Stimulated activated naive CD4-positive, alpha-beta T cell treated with Interleukin-2 at 50 U/mL for 16 hours (primary cell): Measurements from ENCODE around the gene PTGFRN.

ENCODE experiments used
- DNase-seq: peaks from one replicate; lab custom pipeline; 2025; lab: John Stamatoyannopoulos, UW

PTGFRN gene

DNA sequence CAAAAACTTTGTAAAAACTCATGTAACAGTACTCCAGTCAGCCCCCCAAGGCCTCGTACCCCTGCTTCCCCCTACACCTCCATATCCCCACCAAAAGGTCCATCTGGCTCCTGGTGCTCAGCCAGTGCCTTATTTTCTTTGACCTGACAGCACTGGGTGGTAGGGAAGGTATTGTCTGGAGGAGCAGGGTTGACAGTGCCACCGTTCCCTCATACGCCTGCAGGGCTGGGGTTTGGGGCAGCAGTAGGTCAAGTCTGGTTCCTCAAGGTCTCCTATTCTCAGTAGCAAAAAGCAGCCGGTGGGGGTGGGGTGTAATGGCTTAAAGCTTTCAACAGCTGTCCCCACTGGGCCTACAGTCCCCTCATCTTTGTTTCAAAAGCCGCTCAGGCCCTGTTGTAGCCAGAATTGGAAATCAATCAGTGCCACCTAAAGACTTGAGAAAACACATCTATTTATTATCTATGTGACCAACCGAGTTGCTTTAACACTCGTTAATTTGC lies 125.1 kb downstream of the PTGFRN start:
- DNase-seq: no peak

- DNase-seq: no peak
Measured at GRCh38 chr1:117036018-117036461, 126.3 kb downstream of the PTGFRN start.

GRCh38 chr1:117037802-117038201 lies 128.1 kb downstream of the PTGFRN start:
- no peak for DNase-seq

- DNase-seq: no peak
Measured at GRCh38 chr1:117038236-117038635, 128.5 kb downstream of the PTGFRN start.
